Peyer's patch (tissue), 4 donors: Measurements from ENCODE around the gene LRRK1. TPM values are rescaled to one million over a fixed set of nuclear protein-coding genes. Genes with fewer than 3 reads are reported as not detected.
A peak's percentile ranks its signal among the peaks of the same experiment; 100 is the strongest.

Experiments
- DNase-seq, 3 donors: peaks; one replicate each; pipeline ENCODE4 v3.0.0-alpha.2; 2017 to 2019
- H3K27ac ChIP-seq, 4 donors: fragments of 200-600 bp; sonication (generic); one replicate each; pipeline ENCODE4 v1.5.1; 2016 to 2019
- H3K27me3 ChIP-seq, 2 donors: fragments of 200-600 bp; sonication (generic); one replicate each; pipeline ENCODE4 v1.5.1; 2019
- H3K36me3 ChIP-seq, 3 donors: fragments of 200-600 bp; sonication (generic); one replicate each; pipeline ENCODE4 v1.5.1; 2016 to 2019
- H3K4me1 ChIP-seq, 4 donors: fragments of 200-600 bp; sonication (generic); one replicate each; pipeline ENCODE4 v1.5.1; 2016 to 2019
- H3K4me3 ChIP-seq, 4 donors: fragments of 200-600 bp; sonication (generic); 1 replicate in 3 of 4; 2 replicates in 1 of 4; pipeline ENCODE4 v1.5.1; 2016 to 2019; ENCODE audit warnings: mild to moderate bottlenecking in 1 of 4
- H3K9me3 ChIP-seq, 4 donors: fragments of 200-600 bp; sonication (generic); one replicate each; pipeline ENCODE4 v1.5.1; 2016 to 2019; ENCODE audit warnings: mild to moderate bottlenecking in 1 of 4
- POLR2A ChIP-seq, 2 donors: fragments of 450-650 bp; IDR thresholded peaks; one replicate each; pipeline ENCODE4 v1.5.1; 2017; ENCODE audit warnings: antibody characterized with exemption in 2 of 2, mild to moderate bottlenecking in 2 of 2, moderate library complexity in 2 of 2
- total RNA-seq, 4 donors: library from RNA; depleted of rRNA; stranded (reverse); fragments of >200 nt; gene quantifications; one replicate each; pipeline ENCODE4 v1.1.0, GENCODE V29; 2016
- TF ChIP-seq, protein P1 (sequence below), 6 experiments: fragments of 450-650 bp in 4 of 6; fragments of 200-600 bp in 2 of 6; sonication (generic) in 1 of 6; IDR thresholded peaks; one replicate each; pipeline ENCODE4 v1.5.1; 2017 to 2019; ENCODE audit warnings: antibody characterized with exemption in 6 of 6, mild to moderate bottlenecking in 3 of 6, moderate library complexity in 1 of 6

The LRRK1 gene
- total RNA-seq, 4 donors from 2014 or later: 49.2 to 66.0 (median 55.5) TPM

DNA sequence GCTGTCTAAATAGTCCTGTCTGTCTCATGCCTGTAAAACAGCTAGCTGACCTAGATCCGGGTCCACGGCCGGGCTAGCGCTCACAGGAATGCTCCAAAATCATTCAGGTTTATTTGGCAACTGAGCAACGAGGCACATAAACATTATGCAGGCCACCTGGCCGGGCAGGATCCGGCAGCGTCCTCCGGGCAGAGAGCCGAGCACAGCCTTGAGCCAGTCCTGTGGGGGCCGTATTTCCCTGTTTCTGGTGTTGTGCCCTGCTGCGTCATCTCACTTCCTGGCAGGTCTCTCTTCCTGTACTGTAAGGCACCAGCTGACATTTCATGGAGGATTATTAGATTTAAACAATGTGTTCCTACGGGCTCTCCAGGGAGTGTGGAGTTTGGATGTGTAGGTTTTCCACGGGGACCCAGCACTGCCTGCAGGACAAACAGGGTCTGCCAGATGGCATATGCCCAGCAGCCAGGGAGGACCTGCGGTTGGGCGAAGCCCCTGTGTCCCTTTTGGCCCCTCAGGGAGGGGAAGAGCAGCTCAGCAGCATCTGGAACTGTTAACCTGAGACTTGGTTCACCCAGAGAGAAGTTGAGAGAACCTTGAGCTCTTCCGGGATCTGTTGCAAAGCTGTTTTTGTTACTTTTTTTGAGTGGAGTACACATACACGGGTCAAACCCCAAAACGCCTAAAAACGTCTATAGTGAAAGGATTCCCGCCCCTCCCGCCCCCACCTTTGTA lies 16.6 kb upstream of the LRRK1 start:
- H3K9me3 ChIP-seq: no peaks in the 10 kb centered on the region
- no peak for TF ChIP-seq POLR2A (IDR thresholded peaks at IDR 0.05)
- TF ChIP-seq, protein P1, sequence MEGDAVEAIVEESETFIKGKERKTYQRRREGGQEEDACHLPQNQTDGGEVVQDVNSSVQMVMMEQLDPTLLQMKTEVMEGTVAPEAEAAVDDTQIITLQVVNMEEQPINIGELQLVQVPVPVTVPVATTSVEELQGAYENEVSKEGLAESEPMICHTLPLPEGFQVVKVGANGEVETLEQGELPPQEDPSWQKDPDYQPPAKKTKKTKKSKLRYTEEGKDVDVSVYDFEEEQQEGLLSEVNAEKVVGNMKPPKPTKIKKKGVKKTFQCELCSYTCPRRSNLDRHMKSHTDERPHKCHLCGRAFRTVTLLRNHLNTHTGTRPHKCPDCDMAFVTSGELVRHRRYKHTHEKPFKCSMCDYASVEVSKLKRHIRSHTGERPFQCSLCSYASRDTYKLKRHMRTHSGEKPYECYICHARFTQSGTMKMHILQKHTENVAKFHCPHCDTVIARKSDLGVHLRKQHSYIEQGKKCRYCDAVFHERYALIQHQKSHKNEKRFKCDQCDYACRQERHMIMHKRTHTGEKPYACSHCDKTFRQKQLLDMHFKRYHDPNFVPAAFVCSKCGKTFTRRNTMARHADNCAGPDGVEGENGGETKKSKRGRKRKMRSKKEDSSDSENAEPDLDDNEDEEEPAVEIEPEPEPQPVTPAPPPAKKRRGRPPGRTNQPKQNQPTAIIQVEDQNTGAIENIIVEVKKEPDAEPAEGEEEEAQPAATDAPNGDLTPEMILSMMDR (IDR thresholded peaks at IDR 0.05): no peak
- DNase-seq: peak in 2 of 3 donors; percentile 75 to 77
- peaks cover 0 to 12% (median 2%) of the 10 kb centered on the region in 4 donors for H3K4me1 ChIP-seq
- peak overlapping the region; percentile 22 to 78 (median 52) for H3K27ac ChIP-seq
- peak overlapping the region in 2 of 4 donors; percentile 27 to 42 for H3K4me3 ChIP-seq
- H3K36me3 ChIP-seq: no peaks in the 10 kb centered on the region
- no peaks in the 10 kb centered on the region for H3K27me3 ChIP-seq

DNA sequence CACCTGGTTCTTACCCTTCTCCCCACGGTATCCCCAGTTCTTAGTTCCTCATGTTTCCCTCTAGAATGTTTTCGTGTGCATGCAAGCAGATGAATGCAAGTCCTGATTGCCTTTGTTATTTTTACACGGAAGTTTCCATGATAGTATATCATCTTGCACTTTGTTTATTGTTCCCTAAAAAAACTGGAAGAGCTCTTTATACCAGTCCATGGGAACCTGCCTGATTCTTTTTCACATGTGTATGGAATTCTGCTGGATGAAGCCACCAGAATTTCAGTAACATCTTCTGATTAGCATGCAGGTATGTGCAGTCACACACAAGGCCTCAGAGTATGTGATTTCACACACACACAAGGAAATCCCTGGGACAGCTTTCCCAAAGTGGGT lies 16.0 kb upstream of the LRRK1 start:
- H3K4me1 ChIP-seq: peaks cover 0 to 12% (median 2%) of the 10 kb centered on the region in 4 donors
- H3K27ac ChIP-seq: peak overlapping the region in 2 of 4 donors; percentile 68 to 78
- no peak for TF ChIP-seq POLR2A (IDR thresholded peaks at IDR 0.05)
- TF ChIP-seq, protein P1 (IDR thresholded peaks at IDR 0.05): no peak
- no peaks in the 10 kb centered on the region for H3K27me3 ChIP-seq
- H3K4me3 ChIP-seq: no peak overlapping the region
- H3K9me3 ChIP-seq: no peaks in the 10 kb centered on the region
- peak in 1 of 3 donors; percentile 3 for DNase-seq
- H3K36me3 ChIP-seq: no peaks in the 10 kb centered on the region

DNA sequence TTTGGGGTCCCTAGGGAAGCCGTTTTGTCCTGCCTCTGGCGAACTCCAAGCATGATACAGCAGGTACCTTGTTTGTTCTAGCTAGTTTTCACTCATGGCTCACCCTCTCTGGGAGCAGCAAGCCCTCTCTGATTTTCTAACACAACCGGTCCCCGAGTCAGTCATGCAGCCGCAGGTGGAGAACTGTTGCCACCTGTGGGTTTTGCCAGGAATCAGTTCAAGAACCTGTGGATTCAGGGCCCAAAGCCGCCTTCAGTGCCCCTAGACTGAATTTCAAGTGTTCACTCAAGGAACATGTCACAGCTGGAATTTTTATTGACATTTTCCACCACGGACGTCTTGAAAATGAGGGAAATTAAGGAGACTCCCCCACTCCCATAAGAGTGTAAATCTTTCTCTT lies 13.3 kb upstream of the LRRK1 start:
- Histone ChIP-seq H3K4me1 (peaks cover 0 to 12% (median 2%) of the 10 kb centered on the region in 4 donors), H3K9me3 (no peaks in the 10 kb centered on the region), H3K4me3 (no peak overlapping the region), H3K36me3 (no peaks in the 10 kb centered on the region), H3K27me3 (no peaks in the 10 kb centered on the region), H3K27ac (no peak overlapping the region)
- DNase-seq: peak in 1 of 3 donors; percentile 15
- TF ChIP-seq POLR2A (IDR thresholded peaks at IDR 0.05): no peak
- TF ChIP-seq, protein P1 (IDR thresholded peaks at IDR 0.05): no peak

DNA sequence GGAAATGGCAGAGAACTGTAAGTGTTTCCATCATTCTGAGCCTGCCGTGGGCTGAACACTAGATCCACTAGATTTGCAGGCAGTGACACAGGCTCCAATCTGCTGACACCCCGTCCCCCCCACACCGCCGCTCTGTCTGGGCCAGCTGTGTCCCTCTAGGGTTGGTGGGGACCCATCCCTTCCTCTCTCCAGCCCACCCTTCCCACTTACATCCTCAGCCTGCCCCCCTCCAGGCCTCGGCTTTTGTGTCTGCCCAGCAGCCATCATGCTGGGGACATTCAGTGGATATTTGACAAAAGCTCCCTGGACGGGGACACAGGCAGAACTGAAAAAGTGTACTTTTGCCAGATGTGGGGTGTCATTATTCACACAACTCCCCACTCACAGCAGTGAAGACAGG lies 10.7 kb upstream of the LRRK1 start:
- Histone ChIP-seq H3K27me3 (no peaks in the 10 kb centered on the region), H3K27ac (no peak overlapping the region), H3K4me3 (no peak overlapping the region), H3K36me3 (no peaks in the 10 kb centered on the region), H3K4me1 (no peaks in the 10 kb centered on the region), H3K9me3 (no peaks in the 10 kb centered on the region)
- DNase-seq: peak in 1 of 3 donors; percentile 31
- TF ChIP-seq, protein P1 (IDR thresholded peaks at IDR 0.05): no peak
- no peak for TF ChIP-seq POLR2A (IDR thresholded peaks at IDR 0.05)

DNA sequence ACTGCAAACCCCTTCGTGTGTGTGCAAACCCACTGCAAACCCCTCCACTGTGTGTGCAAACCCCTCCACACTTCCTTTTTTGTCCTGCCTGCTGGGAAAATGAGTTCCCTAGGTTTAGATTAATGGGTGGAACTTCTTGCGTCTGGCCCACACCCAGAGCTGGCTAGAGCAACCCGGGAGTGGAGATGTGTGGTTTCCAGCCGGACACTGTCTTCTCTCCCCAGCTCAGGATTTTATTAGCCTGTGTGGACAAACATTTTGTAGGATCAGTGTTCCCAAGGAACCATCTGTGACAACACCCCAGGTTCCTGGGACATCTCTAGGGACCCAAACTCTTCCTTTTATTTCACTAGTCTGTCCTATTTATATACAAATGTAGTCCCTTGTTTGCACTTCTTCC lies 9.6 kb upstream of the LRRK1 start:
- H3K4me1 ChIP-seq: no peaks in the 10 kb centered on the region
- H3K4me3 ChIP-seq: no peak overlapping the region
- TF ChIP-seq, protein P1 (IDR thresholded peaks at IDR 0.05): no peak
- TF ChIP-seq POLR2A (IDR thresholded peaks at IDR 0.05): no peak
- no peaks in the 10 kb centered on the region for H3K36me3 ChIP-seq
- H3K27me3 ChIP-seq: no peaks in the 10 kb centered on the region
- H3K27ac ChIP-seq: no peak overlapping the region
- DNase-seq: peak in 1 of 3 donors; percentile 30
- H3K9me3 ChIP-seq: no peaks in the 10 kb centered on the region
